Measurements from ENCODE around the gene RET.

RET gene

DNA sequence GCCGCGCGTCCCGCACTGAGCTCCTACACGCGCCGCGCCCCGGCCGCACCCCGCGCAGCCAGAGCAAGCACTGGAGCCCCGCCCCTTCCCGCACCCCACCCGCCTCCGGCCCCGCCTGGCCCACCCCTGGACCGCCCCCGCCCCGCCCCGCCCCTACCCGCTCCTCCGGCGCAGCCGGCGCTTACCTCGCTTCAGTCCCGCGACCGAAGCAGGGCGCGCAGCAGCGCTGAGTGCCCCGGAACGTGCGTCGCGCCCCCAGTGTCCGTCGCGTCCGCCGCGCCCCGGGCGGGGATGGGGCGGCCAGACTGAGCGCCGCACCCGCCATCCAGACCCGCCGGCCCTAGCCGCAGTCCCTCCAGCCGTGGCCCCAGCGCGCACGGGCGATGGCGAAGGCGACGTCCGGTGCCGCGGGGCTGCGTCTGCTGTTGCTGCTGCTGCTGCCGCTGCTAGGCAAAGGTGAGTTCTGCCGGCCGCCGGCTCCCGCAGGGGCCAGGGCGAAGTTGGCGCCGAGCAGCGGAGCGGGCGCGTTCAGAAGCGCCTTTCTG lies at the start of gene RET:
Gene RET (plus strand): TSS at position 194 of the 545 bp plus-strand sequence. CDS start 190 bp downstream, at position 384.
- DNase-seq, result no peak

DNA sequence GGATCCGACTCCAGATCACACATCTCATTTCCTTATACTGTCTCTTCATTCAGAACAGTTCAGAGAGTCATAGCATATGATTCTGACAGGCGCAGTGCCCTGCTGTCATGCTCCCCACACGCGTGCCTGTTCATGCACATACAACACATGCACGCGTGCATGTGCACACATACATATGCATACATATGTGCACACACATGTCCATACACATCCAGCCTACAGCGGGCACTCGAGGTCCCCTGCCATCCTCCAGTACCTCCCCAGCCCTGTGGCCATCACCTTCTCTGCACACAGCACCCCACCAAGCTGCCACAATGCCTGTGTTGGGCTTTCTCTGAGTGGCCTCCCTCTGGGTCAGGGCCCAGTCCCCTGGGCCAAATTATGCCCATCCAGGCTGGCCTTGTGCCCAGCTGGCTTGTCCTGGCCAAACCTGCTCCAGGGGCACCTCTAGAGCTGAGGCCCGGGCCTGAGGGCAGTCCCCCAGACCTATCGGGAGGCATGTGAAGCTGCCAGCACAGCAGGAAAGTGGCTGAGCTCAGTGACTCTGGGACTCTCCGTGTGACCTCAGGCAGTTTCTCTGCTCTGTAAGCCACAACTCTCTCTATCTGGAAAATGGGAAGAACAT lies 49.4 kb upstream of the RET start:
- DNase-seq, result no peak

DNA sequence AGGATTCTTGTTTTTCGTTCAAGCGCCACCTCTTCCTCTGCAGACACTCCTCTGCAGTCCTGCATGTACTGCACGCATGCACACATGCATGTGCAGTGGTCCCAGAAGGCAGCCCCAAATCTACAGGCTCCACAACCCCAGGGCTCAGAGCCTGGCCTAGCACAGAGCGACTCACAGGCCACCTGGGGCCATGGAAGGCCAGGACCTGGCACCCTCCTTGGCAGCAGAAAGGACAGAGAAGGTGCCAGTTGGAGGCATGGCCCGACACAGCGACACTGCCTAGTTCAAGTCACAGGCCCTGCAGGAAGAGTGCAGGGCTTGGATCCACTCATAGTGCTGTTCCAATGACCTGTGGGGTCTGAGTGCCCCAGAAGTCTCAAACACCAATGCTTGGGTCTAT lies 48.7 kb upstream of the RET start:
- DNase-seq, result no peak

DNA sequence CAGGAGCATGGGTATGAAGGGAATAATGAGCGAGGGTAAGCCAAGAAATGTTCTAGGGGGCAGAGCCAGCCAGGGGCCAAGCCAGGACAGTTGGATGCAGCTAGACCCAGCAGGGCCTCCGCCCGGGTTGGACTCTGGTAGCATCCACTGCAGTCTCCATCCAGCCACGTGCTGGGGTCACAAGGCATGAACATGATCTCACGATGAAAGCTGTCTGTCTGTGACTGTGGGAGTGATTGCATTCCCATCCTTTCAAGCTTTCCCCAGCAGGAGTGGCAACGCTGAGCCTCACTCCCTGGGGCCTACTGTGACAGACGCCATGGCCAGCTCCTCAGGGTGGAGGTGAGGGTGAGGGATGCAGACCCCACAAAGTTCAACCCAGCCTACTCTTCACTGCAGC lies 47.8 kb upstream of the RET start:
- no peak for DNase-seq

- DNase-seq, result no peak
These were observed 44.3 kb upstream of the RET start for GRCh38 chr10:43032613-43033012.

GRCh38 chr10:43035800-43036199 lies 41.1 kb upstream of the RET start:
- no peak for DNase-seq

DNA sequence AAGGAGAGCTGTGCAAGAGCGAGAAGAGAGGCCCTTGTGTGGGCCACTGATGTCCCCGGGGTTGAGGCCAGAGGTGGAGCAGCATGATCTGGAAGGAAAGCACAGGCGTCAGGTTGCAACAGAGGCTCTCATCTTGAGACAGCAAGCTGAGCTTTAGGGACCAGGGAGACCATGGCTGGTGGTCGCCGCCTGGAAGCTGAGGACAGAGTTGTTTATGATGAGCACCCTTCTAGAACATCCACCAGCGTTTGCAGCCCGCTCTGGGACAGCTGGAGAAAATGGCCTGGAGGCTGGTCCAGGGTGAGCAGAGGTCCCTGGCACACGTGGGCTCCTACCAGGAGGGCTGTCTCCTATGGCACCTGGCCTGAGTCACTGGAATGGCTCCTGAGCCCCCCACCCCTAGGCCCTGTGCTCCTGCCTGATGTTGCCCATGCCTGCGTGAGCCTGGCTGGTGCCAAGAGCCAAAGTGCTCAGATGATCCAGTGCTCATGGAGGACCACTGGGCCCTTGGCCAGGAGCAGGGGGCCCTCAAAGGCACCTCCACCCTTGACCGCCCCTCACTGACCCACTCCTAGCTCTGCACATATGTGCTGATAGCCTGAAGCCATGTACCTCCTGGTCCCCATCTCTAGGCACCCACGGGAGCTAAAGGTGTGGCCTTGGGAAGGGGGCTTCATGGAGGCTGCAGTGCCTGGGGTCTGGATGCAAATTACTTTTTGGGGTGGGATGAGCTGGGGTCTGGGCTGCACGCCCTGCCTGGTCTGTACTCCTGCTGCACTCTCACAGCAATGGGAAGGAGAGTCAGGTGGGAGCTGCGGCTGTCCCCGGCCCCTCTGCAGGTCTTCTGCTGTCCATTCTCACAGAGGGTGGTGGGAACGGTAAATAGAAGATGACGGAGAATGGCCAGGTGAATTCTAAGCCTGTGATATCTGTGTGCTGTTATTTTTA lies 40.1 kb upstream of the RET start:
- DNase-seq, result no peak

GRCh38 chr10:43037440-43037839 lies 39.4 kb upstream of the RET start:
- no peak for DNase-seq

- peak; percentile 49 for DNase-seq
These were observed 38.7 kb upstream of the RET start for GRCh38 chr10:43037942-43038782.

DNA sequence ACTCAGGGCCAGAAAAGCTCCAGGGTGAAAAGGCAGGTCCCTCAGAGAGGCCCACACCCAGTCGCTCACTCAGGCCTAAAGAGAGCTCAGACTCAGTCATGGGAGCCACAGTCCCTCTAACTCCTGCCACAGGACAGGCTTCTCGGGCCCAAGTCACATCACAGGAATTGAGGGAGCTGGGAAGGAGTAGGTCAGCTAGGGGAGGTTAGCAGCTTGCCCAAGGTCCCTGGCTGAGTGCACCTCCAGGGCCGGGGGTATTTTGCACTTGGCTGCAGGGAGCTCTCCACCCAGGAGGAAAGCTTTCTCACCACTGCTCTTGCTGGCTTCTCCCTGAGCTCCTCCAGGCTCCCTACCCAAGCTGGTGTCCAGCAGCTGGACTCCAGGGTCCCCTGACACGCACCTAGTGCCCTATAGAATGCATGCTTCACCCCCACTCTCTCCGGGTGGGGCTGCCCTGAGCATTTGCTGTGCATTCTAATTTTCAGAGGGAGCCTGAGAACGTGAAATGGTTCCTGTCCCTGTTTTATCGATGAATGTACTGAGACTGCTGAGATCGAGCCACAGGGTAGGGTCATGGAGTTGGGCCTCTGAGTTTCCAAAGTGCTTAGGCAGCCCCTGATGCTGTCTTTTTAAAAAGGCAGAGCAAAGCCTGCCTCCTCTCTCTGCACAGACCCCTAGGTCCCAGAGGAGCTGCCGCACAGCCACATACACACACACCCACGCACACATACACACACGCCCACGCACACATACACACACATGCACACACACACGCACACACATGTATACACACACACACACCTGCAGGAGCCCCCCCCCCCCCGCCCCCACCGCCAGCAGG lies 37.9 kb upstream of the RET start:
- peak; percentile 33 for DNase-seq

- peak; percentile 45 for DNase-seq
These were observed 37.0 kb upstream of the RET start for GRCh38 chr10:43039624-43040481.

- peak; percentile 47 for DNase-seq
These were observed 36.2 kb upstream of the RET start for GRCh38 chr10:43040482-43041256.

GRCh38 chr10:43041422-43042342 lies 35.2 kb upstream of the RET start:
- DNase-seq, result peak; percentile 43

- peak; percentile 43 for DNase-seq
These were observed 34.1 kb upstream of the RET start for GRCh38 chr10:43042503-43043341.

- peak; percentile 28 for DNase-seq
These were observed 33.5 kb upstream of the RET start for GRCh38 chr10:43043342-43043772.

GRCh38 chr10:43043773-43044447 lies 33.0 kb upstream of the RET start:
- DNase-seq, result no peak

- DNase-seq, result no peak
These were observed 32.4 kb upstream of the RET start for GRCh38 chr10:43044448-43044921.

Data from activated CD8-positive, alpha-beta memory T cell treated with anti-CD3 and anti-CD28 coated beads for 24 hours (primary cell).